ENCODE data around the gene CDKL1. TPM values are rescaled to one million over a fixed set of nuclear protein-coding genes. Genes with fewer than 3 reads are reported as not detected.

The CDKL1 gene
- total RNA-seq, 1 donor from 2014 or later: 5.9 TPM

DNA sequence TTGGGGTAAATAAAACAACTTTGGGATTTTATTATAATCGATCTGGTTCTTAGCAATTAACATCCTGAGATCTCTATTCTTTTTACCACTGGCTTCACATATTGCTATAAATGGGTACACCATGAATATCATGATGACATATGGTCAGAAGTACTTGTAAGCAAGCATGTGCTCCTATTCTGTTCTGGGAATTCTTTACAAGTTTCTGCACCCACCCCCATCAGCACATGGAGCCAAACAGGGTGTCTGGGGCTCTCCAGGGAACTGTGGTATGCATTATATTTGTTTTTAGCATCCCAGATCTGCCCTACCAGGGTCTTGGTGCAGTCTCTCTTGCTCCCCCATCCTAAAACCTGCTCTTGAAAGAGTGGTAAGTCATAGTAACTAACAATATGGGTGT is 53.2 kb downstream of the CDKL1 start:
- Mint-ChIP-seq H3K9me3 (no peaks in the 10 kb centered on the region), H3K4me1 (peaks cover 21% of the 10 kb centered on the region), H3K4me3 (no peak overlapping the region), H3K27me3 (no peaks in the 10 kb centered on the region), H3K36me3 (ENCODE audit: low read depth) (peaks cover 23% of the 10 kb centered on the region), H3K27ac (no peak overlapping the region)
- DNase-seq (no peak), ATAC-seq (ENCODE audit: low read depth) (no peak)
- ChIA-PET CTCF (interaction anchor here (1.0 to 1.8 kb wide), 2 partner anchors 23 kb away, joined by 3 to 6 read pairs; no protein-coding TSS in a partner anchor), POLR2A (interaction anchor here (1.0 to 2.1 kb wide), 5 partner anchors 11 to 481 kb away, joined by 3 to 11 read pairs (median 5); partner anchors contain the start of genes DMAC2L and L2HGDH)
- no peak for TF ChIP-seq CTCF (IDR thresholded peaks at IDR 0.05)
- intact Hi-C loops (cut with micrococcal nuclease): no loop called here

DNA sequence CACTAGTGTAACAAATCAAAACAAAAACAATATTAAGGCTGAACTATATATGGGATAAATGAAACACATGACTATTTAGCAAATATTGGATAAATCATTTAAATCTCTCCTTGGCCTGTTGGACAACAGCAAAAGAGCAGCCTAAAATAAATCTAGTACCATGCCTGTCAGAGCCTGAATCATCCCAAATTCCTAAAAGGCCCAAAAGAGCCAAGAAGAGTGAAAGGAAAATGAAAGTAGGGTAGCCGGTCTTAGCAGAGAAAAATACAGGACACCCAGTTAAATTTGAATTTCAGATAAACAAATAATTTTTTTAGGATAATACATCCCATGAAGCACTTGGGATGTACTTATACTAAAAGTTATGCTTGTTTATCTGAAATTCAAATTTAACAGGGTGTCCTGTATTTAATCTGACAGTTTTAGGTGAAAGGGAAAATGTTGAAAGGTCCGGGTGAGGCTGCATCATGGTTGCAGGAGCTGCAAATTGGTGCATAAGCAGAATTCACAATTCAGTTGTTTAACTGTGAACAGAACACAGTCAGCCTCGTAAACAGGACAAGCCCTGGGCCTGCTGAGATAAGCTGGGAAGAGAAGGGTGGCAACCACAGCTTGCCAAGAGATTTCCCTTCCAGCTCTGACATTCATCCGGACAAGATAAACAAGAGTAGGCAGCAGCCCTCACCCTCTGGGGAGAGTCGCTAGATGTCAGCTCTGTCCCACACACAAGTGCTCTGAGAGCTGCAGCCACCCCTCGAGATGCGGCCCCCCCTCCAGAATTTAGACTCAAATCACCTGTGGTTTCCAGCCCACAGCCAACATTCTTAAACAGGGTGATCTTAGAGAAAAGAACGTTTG is 54.2 kb downstream of the CDKL1 start:
- Mint-ChIP-seq H3K36me3 (ENCODE audit: low read depth) (peaks cover 24% of the 10 kb centered on the region), H3K4me3 (no peak overlapping the region), H3K27me3 (no peaks in the 10 kb centered on the region), H3K27ac (peak overlapping the region; percentile 19), H3K4me1 (peaks cover 21% of the 10 kb centered on the region), H3K9me3 (no peaks in the 10 kb centered on the region)
- DNase-seq (no peak), ATAC-seq (ENCODE audit: low read depth) (peak; percentile 36)
- no peak for TF ChIP-seq CTCF (IDR thresholded peaks at IDR 0.05)
- ChIA-PET CTCF (interaction anchor here (0.8 to 2.8 kb wide), 7 partner anchors 10 to 193 kb away, joined by 3 to 9 read pairs (median 4); partner anchors contain the start of gene MAP4K5), POLR2A (interaction anchor here (1.6 kb wide), 1 partner anchor 480 kb away, joined by 3 read pairs; no protein-coding TSS in a partner anchor)
- intact Hi-C loops (cut with micrococcal nuclease): loop anchor here (1.0 kb wide), 2 partner anchors 190 to 372 kb away; partner anchors contain the start of gene MAP4K5

DNA sequence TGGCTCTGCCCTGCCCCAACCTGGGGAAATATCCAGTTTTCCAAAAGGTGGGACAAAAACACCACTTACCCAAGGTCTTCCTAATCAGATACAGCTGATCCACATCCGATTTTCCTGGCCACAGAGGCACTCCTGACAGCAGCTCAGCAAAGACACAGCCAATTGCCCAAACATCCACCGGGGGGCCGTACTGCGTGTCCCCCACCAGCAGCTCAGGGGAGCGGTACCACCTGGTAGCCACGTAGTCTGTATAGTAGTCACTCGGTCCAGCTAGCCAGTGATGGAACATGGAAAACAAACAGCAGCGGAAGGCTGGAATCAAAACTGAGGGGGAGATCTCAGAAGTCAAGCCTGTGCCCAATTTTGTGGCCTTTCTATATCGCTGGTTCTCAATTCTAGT is 55.7 kb downstream of the CDKL1 start:
- DNase-seq: no peak
- TF ChIP-seq CTCF (IDR thresholded peaks at IDR 0.05): no peak
- CTCF ChIA-PET: interaction anchor here (2.8 kb wide), 1 partner anchor 191 kb away, joined by 9 read pairs; the partner anchor contains the start of gene MAP4K5
- intact Hi-C loops (cut with micrococcal nuclease): no loop called here
- Mint-ChIP-seq H3K9me3 (no peaks in the 10 kb centered on the region), H3K36me3 (ENCODE audit: low read depth) (peaks cover 23% of the 10 kb centered on the region), H3K4me3 (no peak overlapping the region), H3K4me1 (peaks cover 28% of the 10 kb centered on the region), H3K27ac (no peak overlapping the region), H3K27me3 (no peaks in the 10 kb centered on the region)
- POLR2A ChIA-PET: no interaction called here
- no peak for ATAC-seq (ENCODE audit: low read depth)

DNA sequence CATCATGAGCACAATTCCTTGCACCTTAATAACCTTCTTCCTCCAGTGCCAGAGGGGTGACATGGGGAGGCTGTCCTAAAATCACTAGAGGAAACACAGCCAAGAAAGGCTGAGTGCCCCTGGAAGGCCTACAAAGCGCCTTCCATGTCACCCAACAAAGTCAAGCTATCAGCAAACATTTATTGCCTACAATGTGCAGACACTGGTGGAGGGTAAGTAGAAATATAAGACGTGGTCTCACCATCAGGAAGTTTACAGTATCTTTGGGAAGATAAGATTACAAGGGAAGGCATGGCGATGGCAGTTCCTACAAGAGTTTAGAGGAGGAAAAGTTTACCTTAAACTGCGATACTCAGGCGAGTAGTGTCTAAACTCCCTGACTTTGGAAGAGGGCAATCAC is 56.6 kb downstream of the CDKL1 start:
- DNase-seq (no peak), ATAC-seq (ENCODE audit: low read depth) (no peak)
- intact Hi-C loops (cut with micrococcal nuclease): no loop called here
- H3K9me3 Mint-ChIP-seq: no peaks in the 10 kb centered on the region
- CTCF ChIA-PET: no interaction called here
- no peaks in the 10 kb centered on the region for H3K27me3 Mint-ChIP-seq
- TF ChIP-seq CTCF (IDR thresholded peaks at IDR 0.05): no peak
- peaks cover 35% of the 10 kb centered on the region for H3K4me1 Mint-ChIP-seq
- peaks cover 24% of the 10 kb centered on the region for H3K36me3 Mint-ChIP-seq (ENCODE audit: low read depth)
- POLR2A ChIA-PET: no interaction called here
- H3K4me3 Mint-ChIP-seq: no peak overlapping the region
- H3K27ac Mint-ChIP-seq: no peak overlapping the region

DNA sequence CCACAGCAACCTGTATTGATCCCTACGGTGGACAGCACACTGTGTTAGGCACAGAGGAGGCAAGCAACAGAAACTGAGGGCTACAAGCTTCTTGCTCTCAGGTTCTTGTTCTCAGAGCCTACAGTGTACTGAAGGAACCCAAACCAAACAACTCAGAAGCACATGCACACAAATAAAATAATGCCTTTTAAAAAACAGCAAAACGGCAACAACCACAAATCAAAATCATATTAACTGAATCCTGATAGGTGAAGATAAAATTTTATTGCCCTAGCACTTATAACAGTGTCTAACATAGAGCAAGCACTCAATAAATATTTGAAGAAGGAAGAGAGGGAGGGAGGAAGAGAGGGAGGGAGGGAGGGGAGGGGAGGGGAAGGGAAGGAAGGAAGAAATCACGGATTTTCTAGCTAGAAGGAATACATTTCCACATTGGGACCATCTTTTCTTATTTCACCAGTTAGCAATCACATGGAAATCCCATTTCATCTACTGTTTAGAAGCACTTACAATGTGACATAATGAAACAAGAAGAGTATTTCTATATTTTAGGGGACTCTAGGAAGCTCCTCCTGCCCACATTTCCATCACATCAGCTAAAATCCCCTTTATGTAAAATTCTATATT is 57.4 kb downstream of the CDKL1 start:
- CTCF ChIA-PET: no interaction called here
- no peak overlapping the region for H3K27ac Mint-ChIP-seq
- H3K4me3 Mint-ChIP-seq: no peak overlapping the region
- H3K27me3 Mint-ChIP-seq: no peaks in the 10 kb centered on the region
- no peak for ATAC-seq (ENCODE audit: low read depth)
- intact Hi-C loops (cut with micrococcal nuclease): no loop called here
- TF ChIP-seq CTCF (IDR thresholded peaks at IDR 0.05): no peak
- no peak for DNase-seq
- POLR2A ChIA-PET: no interaction called here
- no peaks in the 10 kb centered on the region for H3K9me3 Mint-ChIP-seq
- H3K4me1 Mint-ChIP-seq: peaks cover 30% of the 10 kb centered on the region
- H3K36me3 Mint-ChIP-seq (ENCODE audit: low read depth): peaks cover 22% of the 10 kb centered on the region
